ENCODE results near the gene CPNE5.

The CPNE5 gene

DNA sequence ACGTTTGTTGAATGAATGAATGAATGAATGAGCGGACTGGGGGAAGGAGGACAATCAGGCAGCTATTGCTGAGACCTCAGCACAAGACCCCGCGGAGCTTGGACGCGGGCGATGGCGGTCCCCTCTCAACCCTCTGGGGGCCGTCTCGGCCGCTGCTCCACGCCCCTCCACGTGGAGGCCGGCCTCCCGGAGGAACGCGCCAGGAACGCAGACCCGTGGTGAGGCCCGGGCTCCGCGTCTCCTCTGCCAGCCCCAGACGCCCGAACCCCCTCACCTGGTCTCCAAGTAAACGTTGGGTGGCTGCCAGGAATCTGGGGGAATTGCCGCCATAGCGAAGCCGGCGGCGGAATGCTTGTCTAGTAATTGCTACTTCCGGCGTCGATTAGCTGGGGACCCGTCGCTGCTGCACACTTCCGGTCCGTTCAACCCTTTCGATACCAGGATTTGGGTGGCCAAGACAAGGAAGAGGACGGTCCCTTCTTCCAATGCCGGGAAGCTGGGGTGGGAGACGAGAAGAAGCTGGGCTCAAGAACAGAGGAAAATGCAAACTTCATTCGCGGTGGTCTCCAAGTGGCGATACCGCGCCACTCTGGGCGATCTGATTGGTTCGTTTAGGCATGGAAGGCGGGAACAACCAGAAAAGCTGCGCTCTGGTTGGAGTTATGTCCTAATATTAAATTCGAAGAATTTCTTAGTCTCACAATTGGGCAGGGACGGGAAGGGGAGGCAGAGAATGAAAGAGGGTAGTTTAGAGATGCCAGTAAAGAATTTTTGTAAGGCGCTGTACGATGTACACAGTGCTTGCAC lies 35.4 kb upstream of the CPNE5 start, which contains the start of gene PPIL1:
Gene PPIL1 (minus strand): TSS at position 361 of the 807 bp plus-strand sequence. CDS start 31 bp downstream, at position 330.
- Histone ChIP-seq H3K4me3 (replicated peaks; ENCODE audit: insufficient read depth, low read length) (peak within 1 kb of the TSS; percentile 76), H3K27ac (replicated peaks) (peak within 1 kb of the TSS; percentile 99), H3K27me3 (ENCODE audit: insufficient read depth, poor library complexity, severe bottlenecking) (no peaks in the 10 kb centered on the region)
- TF ChIP-seq GABPA (IDR thresholded peaks at IDR 0.05; ENCODE audit: low read depth), result peak; percentile 99
- TF ChIP-seq, protein P1, sequence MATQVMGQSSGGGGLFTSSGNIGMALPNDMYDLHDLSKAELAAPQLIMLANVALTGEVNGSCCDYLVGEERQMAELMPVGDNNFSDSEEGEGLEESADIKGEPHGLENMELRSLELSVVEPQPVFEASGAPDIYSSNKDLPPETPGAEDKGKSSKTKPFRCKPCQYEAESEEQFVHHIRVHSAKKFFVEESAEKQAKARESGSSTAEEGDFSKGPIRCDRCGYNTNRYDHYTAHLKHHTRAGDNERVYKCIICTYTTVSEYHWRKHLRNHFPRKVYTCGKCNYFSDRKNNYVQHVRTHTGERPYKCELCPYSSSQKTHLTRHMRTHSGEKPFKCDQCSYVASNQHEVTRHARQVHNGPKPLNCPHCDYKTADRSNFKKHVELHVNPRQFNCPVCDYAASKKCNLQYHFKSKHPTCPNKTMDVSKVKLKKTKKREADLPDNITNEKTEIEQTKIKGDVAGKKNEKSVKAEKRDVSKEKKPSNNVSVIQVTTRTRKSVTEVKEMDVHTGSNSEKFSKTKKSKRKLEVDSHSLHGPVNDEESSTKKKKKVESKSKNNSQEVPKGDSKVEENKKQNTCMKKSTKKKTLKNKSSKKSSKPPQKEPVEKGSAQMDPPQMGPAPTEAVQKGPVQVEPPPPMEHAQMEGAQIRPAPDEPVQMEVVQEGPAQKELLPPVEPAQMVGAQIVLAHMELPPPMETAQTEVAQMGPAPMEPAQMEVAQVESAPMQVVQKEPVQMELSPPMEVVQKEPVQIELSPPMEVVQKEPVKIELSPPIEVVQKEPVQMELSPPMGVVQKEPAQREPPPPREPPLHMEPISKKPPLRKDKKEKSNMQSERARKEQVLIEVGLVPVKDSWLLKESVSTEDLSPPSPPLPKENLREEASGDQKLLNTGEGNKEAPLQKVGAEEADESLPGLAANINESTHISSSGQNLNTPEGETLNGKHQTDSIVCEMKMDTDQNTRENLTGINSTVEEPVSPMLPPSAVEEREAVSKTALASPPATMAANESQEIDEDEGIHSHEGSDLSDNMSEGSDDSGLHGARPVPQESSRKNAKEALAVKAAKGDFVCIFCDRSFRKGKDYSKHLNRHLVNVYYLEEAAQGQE (IDR thresholded peaks at IDR 0.05; ENCODE audit: insufficient replicate concordance, low read depth), result no peak
- peak; percentile 85 for TF ChIP-seq POLR2AphosphoS5 (IDR thresholded peaks at IDR 0.05; ENCODE audit: low read depth)
- peak; percentile 88 to 90 for DNase-seq (ENCODE audit: low read depth in 1 of 2, low spot score in 1 of 2)

DNA sequence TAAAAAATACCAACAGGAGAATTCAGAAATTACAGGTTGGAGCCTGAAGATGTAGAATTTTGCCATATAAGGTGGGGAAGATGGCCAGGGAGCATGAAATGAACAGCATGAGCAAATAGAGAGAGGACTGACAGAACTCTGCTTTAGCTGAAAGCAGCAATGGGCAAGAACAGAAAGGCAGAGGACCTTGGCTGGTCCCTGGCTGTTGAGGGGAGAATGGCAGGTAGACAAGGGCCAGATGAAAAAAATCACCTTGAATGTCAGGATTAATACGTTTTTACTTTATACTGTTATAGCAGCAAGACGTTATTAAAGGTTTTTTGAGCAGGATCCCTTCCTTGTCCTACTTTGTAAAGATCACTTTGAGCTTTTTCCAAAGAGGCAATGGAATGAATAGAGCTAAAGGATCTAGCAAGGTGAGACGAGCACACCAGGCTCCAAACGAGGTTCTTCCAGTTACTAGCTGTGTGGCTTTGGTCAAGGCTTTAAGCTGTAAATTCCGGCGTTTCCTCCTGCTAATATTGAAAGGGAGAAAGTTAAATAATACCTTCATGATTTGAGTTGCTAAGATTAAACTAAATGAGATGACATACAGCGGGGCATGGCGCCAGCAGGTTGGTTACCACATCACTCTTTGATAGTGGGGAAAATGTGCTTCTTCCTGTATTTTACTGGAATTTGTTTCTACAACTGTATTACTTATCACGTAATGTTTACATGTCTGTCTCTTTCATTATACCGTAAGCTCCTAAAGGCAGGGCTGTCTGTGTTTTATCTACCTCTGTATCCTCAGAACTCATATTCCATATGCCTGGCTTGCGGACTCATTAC lies 34.6 kb upstream of the CPNE5 start:
- Histone ChIP-seq H3K27me3 (ENCODE audit: insufficient read depth, poor library complexity, severe bottlenecking) (no peaks in the 10 kb centered on the region), H3K27ac (replicated peaks) (peak overlapping the region; percentile 99), H3K4me3 (replicated peaks; ENCODE audit: insufficient read depth, low read length) (peak overlapping the region; percentile 76)
- TF ChIP-seq GABPA (IDR thresholded peaks at IDR 0.05; ENCODE audit: low read depth), result no peak
- TF ChIP-seq POLR2AphosphoS5 (IDR thresholded peaks at IDR 0.05; ENCODE audit: low read depth), result no peak
- TF ChIP-seq, protein P2, sequence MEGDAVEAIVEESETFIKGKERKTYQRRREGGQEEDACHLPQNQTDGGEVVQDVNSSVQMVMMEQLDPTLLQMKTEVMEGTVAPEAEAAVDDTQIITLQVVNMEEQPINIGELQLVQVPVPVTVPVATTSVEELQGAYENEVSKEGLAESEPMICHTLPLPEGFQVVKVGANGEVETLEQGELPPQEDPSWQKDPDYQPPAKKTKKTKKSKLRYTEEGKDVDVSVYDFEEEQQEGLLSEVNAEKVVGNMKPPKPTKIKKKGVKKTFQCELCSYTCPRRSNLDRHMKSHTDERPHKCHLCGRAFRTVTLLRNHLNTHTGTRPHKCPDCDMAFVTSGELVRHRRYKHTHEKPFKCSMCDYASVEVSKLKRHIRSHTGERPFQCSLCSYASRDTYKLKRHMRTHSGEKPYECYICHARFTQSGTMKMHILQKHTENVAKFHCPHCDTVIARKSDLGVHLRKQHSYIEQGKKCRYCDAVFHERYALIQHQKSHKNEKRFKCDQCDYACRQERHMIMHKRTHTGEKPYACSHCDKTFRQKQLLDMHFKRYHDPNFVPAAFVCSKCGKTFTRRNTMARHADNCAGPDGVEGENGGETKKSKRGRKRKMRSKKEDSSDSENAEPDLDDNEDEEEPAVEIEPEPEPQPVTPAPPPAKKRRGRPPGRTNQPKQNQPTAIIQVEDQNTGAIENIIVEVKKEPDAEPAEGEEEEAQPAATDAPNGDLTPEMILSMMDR (IDR thresholded peaks at IDR 0.05; ENCODE audit: insufficient read depth, low read length), result no peak
- TF ChIP-seq, protein P1 (IDR thresholded peaks at IDR 0.05; ENCODE audit: insufficient replicate concordance, low read depth), result no peak
- no peak for TF ChIP-seq SPI1 (IDR thresholded peaks at IDR 0.05; ENCODE audit: borderline replicate concordance, low read depth)
- no peak for DNase-seq (ENCODE audit: low read depth in 1 of 2, low spot score in 1 of 2)

DNA sequence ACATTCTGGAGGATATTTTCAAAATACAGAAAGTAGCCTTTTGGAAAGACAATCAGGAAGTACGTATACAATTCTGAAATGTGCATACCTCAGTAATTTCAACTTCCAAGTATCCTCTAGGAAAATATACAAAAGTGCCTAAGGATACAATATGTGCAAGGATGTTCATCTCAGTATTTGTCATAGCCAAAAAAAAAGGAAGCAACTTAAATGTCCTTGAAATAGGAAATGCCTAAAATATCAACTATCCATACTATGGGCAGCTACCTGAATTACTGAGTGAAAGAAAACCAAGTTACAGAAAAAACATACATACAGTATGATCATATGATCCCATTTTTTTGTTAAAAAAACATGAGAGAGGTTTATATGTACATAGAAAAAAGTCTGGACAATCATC lies 33.9 kb upstream of the CPNE5 start:
- H3K27me3 ChIP-seq (ENCODE audit: insufficient read depth, poor library complexity, severe bottlenecking), result no peaks in the 10 kb centered on the region
- H3K27ac ChIP-seq (replicated peaks), result peak overlapping the region; percentile 99
- H3K4me3 ChIP-seq (replicated peaks; ENCODE audit: insufficient read depth, low read length), result no peak overlapping the region
- TF ChIP-seq SPI1 (IDR thresholded peaks at IDR 0.05; ENCODE audit: borderline replicate concordance, low read depth), result no peak
- TF ChIP-seq POLR2AphosphoS5 (IDR thresholded peaks at IDR 0.05; ENCODE audit: low read depth), result no peak
- no peak for TF ChIP-seq GABPA (IDR thresholded peaks at IDR 0.05; ENCODE audit: low read depth)
- TF ChIP-seq, protein P1 (IDR thresholded peaks at IDR 0.05; ENCODE audit: insufficient replicate concordance, low read depth), result no peak
- TF ChIP-seq, protein P2 (IDR thresholded peaks at IDR 0.05; ENCODE audit: insufficient read depth, low read length), result no peak
- no peak for DNase-seq (ENCODE audit: low read depth in 1 of 2, low spot score in 1 of 2)
